Hepatocyte (in vitro differentiated cells): ENCODE measurements around the gene AQP5.

Source experiments
- CTCF ChIP-seq: fragments of 200-600 bp; sonication (generic); IDR thresholded peaks from 2 replicates; pipeline ENCODE4 v1.5.1; 2016; ENCODE audit warnings: antibody characterized with exemption, mild to moderate bottlenecking; ENCODE audit not compliant: poor library complexity
- EZH2phosphoT487 ChIP-seq: fragments of 200-600 bp; sonication (generic); IDR thresholded peaks from one replicate; pipeline ENCODE4 v1.6.1; 2018; ENCODE audit warnings: antibody characterized with exemption, mild to moderate bottlenecking, low read depth, moderate library complexity; ENCODE audit not compliant: unreplicated experiment, severe bottlenecking

GRCh38 chr12:50003595-50003994 lies 41.9 kb downstream of the AQP5 start:
- TF ChIP-seq CTCF (no peak), EZH2phosphoT487 (no peak)
